H1 (cell line): ENCODE data around the gene ZC3H12C. TPM values are rescaled to one million over a fixed set of nuclear protein-coding genes. Genes with fewer than 3 reads are reported as not detected.

Source experiments
- CTCF ChIA-PET: fragments of 300-600 bp; sonication (Branson Sonifier 250); formaldehyde crosslinking; loops from one replicate; lab custom pipeline; 2021; ENCODE audit not compliant: partially characterized antibody; lab: Charles Lee
- POLR2A ChIA-PET: fragments of 300-600 bp; sonication (Branson Sonifier 250); formaldehyde crosslinking; loops from one replicate; lab custom pipeline; 2021; ENCODE audit warnings: inconsistent platforms; ENCODE audit not compliant: partially characterized antibody; lab: Charles Lee
- DNase-seq, 2 experiments: peaks; one replicate each; pipeline versions ENCODE4 v3.0.0 to v3.0.0-alpha.2; 2010 to 2022; ENCODE audit warnings: low spot score in 2 of 2, low read depth in 1 of 2, mixed read lengths in 1 of 2
- FAIRE-seq: peaks from 2 replicates; lab custom pipeline; 2011; peaks lifted over from hg19 to GRCh38; lab: Jason Lieb, UNC
- H2AFZ ChIP-seq: 2 replicates; pipeline ENCODE4 v1.8.1; 2012; ENCODE audit warnings: low read length, inconsistent platforms
- H2AK5ac ChIP-seq: 2 replicates; pipeline ENCODE4 v1.6.1; 2013; ENCODE audit warnings: low read depth, low read length
- H2BK120ac ChIP-seq: replicated peaks from 2 replicates; pipeline ENCODE3; 2013; ENCODE audit warnings: low read depth, low read length, inconsistent platforms
- H2BK12ac ChIP-seq: 2 replicates; pipeline ENCODE4 v1.6.1; 2013; ENCODE audit warnings: low read depth, low read length
- H2BK15ac ChIP-seq: 2 replicates; pipeline ENCODE4 v1.6.1; 2013; ENCODE audit warnings: low read length
- H2BK20ac ChIP-seq: 2 replicates; pipeline ENCODE4 v1.6.1; 2013; ENCODE audit warnings: low read length
- H2BK5ac ChIP-seq: 2 replicates; pipeline ENCODE4 v1.6.1; 2013; ENCODE audit warnings: low read depth, low read length
- H3K14ac ChIP-seq: 2 replicates; pipeline ENCODE4 v1.6.1; 2013; ENCODE audit warnings: inconsistent platforms; ENCODE audit not compliant: insufficient read length
- H3K18ac ChIP-seq: 2 replicates; pipeline ENCODE4 v1.6.1; 2013; ENCODE audit warnings: low read length; ENCODE audit errors: extremely low read depth
- H3K23ac ChIP-seq: 2 replicates; pipeline ENCODE4 v1.6.1; 2013; ENCODE audit warnings: inconsistent platforms; ENCODE audit not compliant: insufficient read length
- H3K23me2 ChIP-seq: 2 replicates; pipeline ENCODE4 v1.6.1; 2013; ENCODE audit warnings: low read depth, low read length
- H3K27ac ChIP-seq: 2 replicates; pipeline ENCODE4 v1.6.1; 2011; ENCODE audit warnings: low read depth, low read length, inconsistent platforms
- H3K27me3 ChIP-seq, 4 experiments: replicated peaks in 1 of 4; 1 replicate in 1 of 4; 2 replicates in 3 of 4; pipeline versions ENCODE4 v1.6.1 to v1.8.1; 2011 to 2013; ENCODE audit warnings: low read length in 3 of 4, mild to moderate bottlenecking in 3 of 4, inconsistent platforms in 2 of 4, mixed read lengths in 2 of 4, moderate library complexity in 1 of 4; ENCODE audit not compliant: control insufficient read depth in 3 of 4, insufficient read depth in 3 of 4; ENCODE audit errors: extremely low read depth in 1 of 4
- H3K36me3 ChIP-seq, 4 experiments: 2 replicates each; pipeline versions ENCODE4 v1.6.1 to v1.8.1; 2011 to 2013; ENCODE audit warnings: mild to moderate bottlenecking in 4 of 4, low read length in 3 of 4, moderate library complexity in 2 of 4, control low read depth in 1 of 4, inconsistent platforms in 1 of 4; ENCODE audit not compliant: insufficient read depth in 4 of 4, control insufficient read depth in 2 of 4
- H3K4ac ChIP-seq: replicated peaks from 2 replicates; pipeline ENCODE3; 2013; ENCODE audit warnings: low read length, low read depth, mixed read lengths, inconsistent platforms; ENCODE audit not compliant: insufficient read length
- H3K4me1 ChIP-seq, 4 experiments: replicated peaks in 1 of 4; 1 replicate in 1 of 4; 2 replicates in 3 of 4; pipeline versions ENCODE4 v1.6.1 to v1.8.1; 2011 to 2013; ENCODE audit warnings: low read length in 3 of 4, inconsistent platforms in 2 of 4, mixed read lengths in 1 of 4; ENCODE audit not compliant: insufficient read depth in 4 of 4, control insufficient read depth in 3 of 4
- H3K4me2 ChIP-seq, 2 experiments: 2 replicates each; pipeline versions ENCODE4 v1.6.1 to v1.8.1; 2011 to 2013; ENCODE audit warnings: low read depth in 2 of 2, low read length in 2 of 2, control low read depth in 1 of 2, inconsistent platforms in 1 of 2, mild to moderate bottlenecking in 1 of 2; ENCODE audit not compliant: insufficient read depth in 1 of 2
- H3K4me3 ChIP-seq, 4 experiments: fragments of 200-600, 300-600 bp in 1 of 4; sonication (generic), shearing (Covaris generic), sonication (Bioruptor Twin) in 1 of 4; 2 replicates each; pipeline versions ENCODE4 v1.5.1 to v1.8.1; 2011 to 2016; ENCODE audit warnings: low read length in 4 of 4, low read depth in 3 of 4, control low read depth in 2 of 4, inconsistent platforms in 2 of 4, mild to moderate bottlenecking in 2 of 4, mixed read lengths in 1 of 4, moderate library complexity in 1 of 4; ENCODE audit not compliant: insufficient read depth in 2 of 4; ENCODE audit errors: extremely low read depth in 1 of 4
- H3K56ac ChIP-seq: replicated peaks from 2 replicates; pipeline ENCODE3; 2013; ENCODE audit warnings: low read depth, mild to moderate bottlenecking, mixed read lengths, low read length, inconsistent platforms; ENCODE audit not compliant: insufficient read length
- H3K79me1 ChIP-seq: 2 replicates; pipeline ENCODE4 v1.6.1; 2013; ENCODE audit warnings: low read depth, low read length, control low read depth
- H3K79me2 ChIP-seq, 2 experiments: 2 replicates each; pipeline versions ENCODE4 v1.6.1 to v1.8.1; 2012 to 2013; ENCODE audit warnings: low read length in 2 of 2, mild to moderate bottlenecking in 2 of 2, inconsistent platforms in 1 of 2; ENCODE audit not compliant: insufficient read depth in 2 of 2, control insufficient read depth in 1 of 2
- H3K9ac ChIP-seq, 4 experiments: replicated peaks in 1 of 4; 1 replicate in 1 of 4; 2 replicates in 3 of 4; pipeline versions ENCODE4 v1.6.1 to v1.8.1; 2011 to 2013; ENCODE audit warnings: low read depth in 3 of 4, low read length in 3 of 4, control low read depth in 2 of 4, mild to moderate bottlenecking in 2 of 4, moderate library complexity in 2 of 4, inconsistent platforms in 1 of 4; ENCODE audit errors: extremely low read depth in 1 of 4
- H3K9me3 ChIP-seq, 2 experiments: 2 replicates each; pipeline versions ENCODE4 v1.6.1 to v1.8.1; 2012 to 2013; ENCODE audit warnings: mild to moderate bottlenecking in 2 of 2, moderate library complexity in 2 of 2, control low read depth in 1 of 2, inconsistent platforms in 1 of 2, low read depth in 1 of 2, low read length in 1 of 2, mixed read lengths in 1 of 2; ENCODE audit not compliant: insufficient read depth in 2 of 2
- H4K20me1 ChIP-seq, 2 experiments: replicated peaks in 1 of 2; 2 replicates each; pipeline versions ENCODE3 to v1.8.1; 2011 to 2013; ENCODE audit warnings: inconsistent platforms in 2 of 2, low read length in 2 of 2, mild to moderate bottlenecking in 1 of 2; ENCODE audit not compliant: insufficient read depth in 2 of 2, control insufficient read depth in 1 of 2
- H4K5ac ChIP-seq: 2 replicates; pipeline ENCODE4 v1.6.1; 2013; ENCODE audit warnings: low read length, low read depth, mixed read lengths, inconsistent platforms; ENCODE audit not compliant: insufficient read length
- H4K8ac ChIP-seq: 2 replicates; pipeline ENCODE4 v1.8.0; 2013; ENCODE audit warnings: mild to moderate bottlenecking, moderate library complexity, low read length, inconsistent platforms; ENCODE audit not compliant: insufficient read depth; ENCODE audit errors: extremely low read depth
- H4K91ac ChIP-seq: replicated peaks from 2 replicates; pipeline ENCODE3; 2013; ENCODE audit warnings: low read length, mixed read lengths, inconsistent platforms; ENCODE audit not compliant: insufficient read length
- MAFK ChIP-seq: IDR thresholded peaks from 2 replicates; pipeline ENCODE4 v1.6.1; 2012; ENCODE audit warnings: low read depth, mild to moderate bottlenecking, improper control_type of control experiment, low read length
- TAF7 ChIP-seq: optimal IDR thresholded peaks from 2 replicates; pipeline ENCODE3; 2011; ENCODE audit warnings: low read depth, mild to moderate bottlenecking, inconsistent platforms, low read length, moderate library complexity, borderline replicate concordance
- WGBS, 2 experiments: shearing (Covaris generic) in 1 of 2; methylation state at CpG; one replicate each; pipeline versions ENCODE4 v1.1.6 to v1.1.7; 2013 to 2015; ENCODE audit warnings: low lambda C conversion rate in 2 of 2, mixed read lengths in 2 of 2, inconsistent platforms in 1 of 2, low coverage in 1 of 2, missing lambda C conversion rate in 1 of 2; ENCODE audit not compliant: insufficient replicate concordance in 2 of 2, insufficient coverage in 1 of 2, insufficient read length in 1 of 2; ENCODE audit errors: extremely low coverage in 1 of 2, missing lambda C conversion rate in 1 of 2; 5-methylcytosine and 5-hydroxymethylcytosine counted together
- polyA plus RNA-seq, 7 experiments: library from polyadenylated mRNA; depleted of rRNA in 3 of 7; stranded (reverse) in 5 of 7; unstranded in 2 of 7; fragments of >200 nt in 5 of 7; fragments of 200-250 nt in 2 of 7; gene quantifications; 1 replicate in 5 of 7; 2 replicates in 1 of 7; 4 replicates in 1 of 7; pipeline versions ENCODE4 v1.2.1 to v1.2.3, GENCODE V29; 2011 to 2013; ENCODE audit warnings: missing spikeins in 2 of 7, mixed read lengths in 2 of 7
- total RNA-seq: library from RNA; stranded (reverse); fragmentation: NEBNext Ultra II Directional; extraction: Animal tissue kit (Norgen Biotek cat#: 25700); gene quantifications from 2 replicates; pipeline ENCODE4 v1.2.1, GENCODE V29; 2021

Gene ZC3H12C
- total and polyA plus RNA-seq, 2 of the 8 experiments (the other 6 are each of a cell fraction or from before 2014, with no cell fraction given) = 2.0 to 2.7 TPM

- Histone ChIP-seq H3K36me3 (no peaks in the 10 kb centered on the region), H3K14ac (no peak overlapping the region), H3K9me3 (no peaks in the 10 kb centered on the region), H3K56ac (no peak overlapping the region), H3K27ac (no peak overlapping the region), H2BK120ac (no peak overlapping the region), H4K20me1 (no peaks in the 10 kb centered on the region), H3K23ac (no peak overlapping the region), H4K8ac (no peak overlapping the region), H3K4me2 (no peak overlapping the region), H4K5ac (no peak overlapping the region), H3K9ac (no peak overlapping the region), H3K79me1 (no peaks in the 10 kb centered on the region), H2BK20ac (no peak overlapping the region)
- no peak for FAIRE-seq
- 89% methylated on average over 1 of the region's 1 CpG; no CpG with 5 or more reads in 1 of the 2 experiments for WGBS, 2 experiments
- ChIA-PET CTCF (no interaction called here), POLR2A (no interaction called here)
- TF ChIP-seq MAFK (no peak), TAF7 (no peak)
- TF ChIP-seq, all 59 proteins: peak for 0
- Histone ChIP-seq H3K4ac (no peak overlapping the region), H3K23me2 (no peaks in the 10 kb centered on the region), H3K4me3 (no peak overlapping the region), H3K18ac (no peak overlapping the region), H2AK5ac (no peak overlapping the region), H3K79me2 (no peaks in the 10 kb centered on the region), H2BK5ac (no peak overlapping the region), H2BK15ac (no peak overlapping the region), H3K27me3 (no peaks in the 10 kb centered on the region), H4K91ac (no peak overlapping the region), H2AFZ (no peak overlapping the region), H3K4me1 (peaks cover 0 to 4% (median 0%) of the 10 kb centered on the region in 4 experiments; a peak in 1 of 7 replicates), H2BK12ac (no peak overlapping the region)
- no peak for DNase-seq
Measured at GRCh38 chr11:110152199-110152598, 59.0 kb downstream of the ZC3H12C start.
